Stimulated activated CD8-positive, alpha-beta memory T cell treated with anti-CD3 and anti-CD28 coated beads, Interleukin-4, amount 100 ng/mL, for 24 hours (primary cell): ENCODE results near the gene MAGOHB.
"Not testable (repeated sequence)": the region's sequence is repeated elsewhere in the genome, so short reads cannot be mapped to it uniquely, and the experiment has no call there.

Source experiments
- DNase-seq: peaks from one replicate; pipeline ENCODE4 v3.0.0-alpha.2; 2020; ENCODE audit warnings: low read depth

Gene MAGOHB

GRCh38 chr12:10612110-10612509 is 1.3 kb downstream of the MAGOHB start:
- DNase-seq: no peak

GRCh38 chr12:10611258-10611657 is 2.2 kb downstream of the MAGOHB start:
- not testable (repeated sequence) for DNase-seq

- DNase-seq: no peak
Observed at GRCh38 chr12:10610188-10610587, 3.2 kb downstream of the MAGOHB start.

- DNase-seq: no peak
Observed at GRCh38 chr12:10607885-10608458, 5.4 kb downstream of the MAGOHB start.

- no peak for DNase-seq
Observed at GRCh38 chr12:10601860-10602259, 11.5 kb downstream of the MAGOHB start.

GRCh38 chr12:10600988-10601387 is 12.4 kb downstream of the MAGOHB start:
- DNase-seq: no peak

GRCh38 chr12:10595881-10596280 is 17.5 kb downstream of the MAGOHB start:
- DNase-seq: no peak

- no peak for DNase-seq
Observed at GRCh38 chr12:10590966-10591365, 22.4 kb downstream of the MAGOHB start.

GRCh38 chr12:10584415-10584814 is 29.0 kb downstream of the MAGOHB start:
- no peak for DNase-seq

GRCh38 chr12:10582704-10583103 is 30.7 kb downstream of the MAGOHB start:
- no peak for DNase-seq

- DNase-seq: not testable (repeated sequence)
Observed at GRCh38 chr12:10582133-10582532, 31.3 kb downstream of the MAGOHB start.

GRCh38 chr12:10574307-10574706 is 39.1 kb downstream of the MAGOHB start:
- no peak for DNase-seq

GRCh38 chr12:10572021-10572490 is 41.4 kb downstream of the MAGOHB start:
- not testable (repeated sequence) for DNase-seq

- no peak for DNase-seq
Observed at GRCh38 chr12:10571141-10571540, 42.3 kb downstream of the MAGOHB start.

GRCh38 chr12:10567813-10568212 is 45.6 kb downstream of the MAGOHB start:
- DNase-seq: no peak

GRCh38 chr12:10563966-10564365 is 49.4 kb downstream of the MAGOHB start:
- no peak for DNase-seq

- no peak for DNase-seq
Observed at GRCh38 chr12:10563002-10563401, 50.4 kb downstream of the MAGOHB start.

GRCh38 chr12:10562306-10562933 is 51.0 kb downstream of the MAGOHB start:
- no peak for DNase-seq

- DNase-seq: no peak
Observed at GRCh38 chr12:10559244-10559643, 54.2 kb downstream of the MAGOHB start.

GRCh38 chr12:10558789-10559188 is 54.6 kb downstream of the MAGOHB start:
- no peak for DNase-seq

GRCh38 chr12:10558301-10558700 is 55.1 kb downstream of the MAGOHB start:
- no peak for DNase-seq

GRCh38 chr12:10557766-10558165 is 55.6 kb downstream of the MAGOHB start:
- DNase-seq: no peak

- DNase-seq: no peak
Observed at GRCh38 chr12:10557329-10557728, 56.1 kb downstream of the MAGOHB start.
